OCI-LY1 (cell line): ENCODE results near the gene ZNF160.

Experiments used
- H2AFZ ChIP-seq: fragments of 200-600 bp; sonication (generic), shearing (Covaris generic); 2 replicates; pipeline ENCODE4 v1.6.0; 2014; ENCODE audit warnings: antibody characterized with exemption, mild to moderate bottlenecking, low read length
- H3F3A ChIP-seq: fragments of 200-600 bp; sonication (generic), shearing (Covaris generic); 2 replicates; pipeline ENCODE4 v1.6.0; 2014; ENCODE audit warnings: mild to moderate bottlenecking, antibody characterized with exemption, low read length, moderate library complexity; ENCODE audit not compliant: insufficient read depth
- H3K27ac ChIP-seq: fragments of 200-600 bp; sonication (generic); 2 replicates; pipeline ENCODE4 v1.5.1; 2014; ENCODE audit warnings: low read length, mixed run types, mild to moderate bottlenecking, low read depth; ENCODE audit not compliant: poor library complexity, severe bottlenecking
- H3K27me3 ChIP-seq: fragments of 200-600 bp; sonication (generic); 2 replicates; pipeline ENCODE4 v1.6.0; 2014; ENCODE audit warnings: antibody characterized with exemption, mild to moderate bottlenecking, low read length, moderate library complexity; ENCODE audit not compliant: insufficient read depth
- H3K36me3 ChIP-seq: fragments of 200-600 bp; sonication (generic); 2 replicates; pipeline ENCODE4 v1.6.1; 2014; ENCODE audit warnings: mild to moderate bottlenecking, antibody characterized with exemption, low read length, moderate library complexity, mixed read lengths; ENCODE audit not compliant: insufficient read depth
- H3K4me1 ChIP-seq: fragments of 200-600 bp; sonication (generic); 2 replicates; pipeline ENCODE4 v1.5.1; 2014; ENCODE audit warnings: mild to moderate bottlenecking, low read length, moderate library complexity; ENCODE audit not compliant: insufficient read depth, severe bottlenecking
- H3K4me2 ChIP-seq: fragments of 200-600 bp; sonication (generic), shearing (Covaris generic); 2 replicates; pipeline ENCODE4 v1.6.1; 2014; ENCODE audit warnings: low read length
- H3K4me3 ChIP-seq: fragments of 200-600 bp; sonication (generic); 2 replicates; pipeline ENCODE4 v1.5.1; 2014; ENCODE audit warnings: low read length, low read depth, mild to moderate bottlenecking, mixed read lengths; ENCODE audit not compliant: poor library complexity, severe bottlenecking
- H3K79me2 ChIP-seq: fragments of 200-600 bp; shearing (Covaris generic); 2 replicates; pipeline ENCODE4 v1.6.1; 2016; ENCODE audit warnings: mixed run types, low read length, mixed read lengths; ENCODE audit not compliant: insufficient read depth
- H3K9ac ChIP-seq: fragments of 200-600 bp; sonication (generic), shearing (Covaris generic); 2 replicates; pipeline ENCODE4 v1.6.1; 2014; ENCODE audit warnings: mild to moderate bottlenecking, low read length, mixed read lengths
- H3K9me2 ChIP-seq: fragments of 200-600 bp; sonication (generic), shearing (Covaris generic); 2 replicates; pipeline ENCODE4 v1.6.1; 2014; ENCODE audit warnings: low read depth, mild to moderate bottlenecking, low read length, mixed read lengths
- H3K9me3 ChIP-seq: fragments of 200-600 bp; shearing (Covaris generic); 2 replicates; pipeline ENCODE4 v1.6.1; 2014; ENCODE audit warnings: low read length, mixed read lengths
- H4K20me1 ChIP-seq: fragments of 200-600 bp; sonication (generic), shearing (Covaris generic); 2 replicates; pipeline ENCODE4 v1.6.0; 2016; ENCODE audit warnings: mild to moderate bottlenecking, low read length; ENCODE audit not compliant: insufficient read depth
- EZH2 ChIP-seq: fragments of 200-600 bp; sonication (generic), shearing (Covaris generic); IDR thresholded peaks from 2 replicates; pipeline ENCODE4 v1.8.0; 2017; ENCODE audit warnings: borderline replicate concordance, mixed run types, mild to moderate bottlenecking, antibody characterized with exemption, low read length, moderate library complexity, mixed read lengths
- TF ChIP-seq, protein P1 (sequence below): fragments of 200-600 bp; sonication (generic), shearing (Covaris generic); IDR thresholded peaks from 2 replicates; pipeline ENCODE4 v1.5.1; 2017; ENCODE audit warnings: mild to moderate bottlenecking, antibody characterized with exemption, low read length, moderate library complexity, mixed read lengths

Gene ZNF160

DNA sequence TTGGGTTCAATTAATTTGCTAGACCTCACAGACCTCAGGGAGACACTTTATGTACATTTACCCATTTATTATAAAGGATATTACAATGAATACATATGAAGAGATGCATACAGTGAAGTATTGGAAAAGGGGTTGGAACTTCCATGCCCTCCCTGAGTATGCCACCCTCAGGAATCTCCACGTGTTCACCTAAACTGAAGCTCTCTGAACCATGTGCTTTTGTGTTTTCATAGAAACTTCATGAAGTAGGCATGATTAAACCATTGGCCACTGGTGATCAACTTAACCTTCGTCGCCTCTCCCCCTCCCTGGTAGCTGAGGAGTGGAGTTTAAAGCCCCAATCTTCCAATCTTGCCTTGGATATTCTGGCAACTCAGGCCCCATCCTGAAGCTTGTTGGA, 20.3 kb downstream of the ZNF160 start:
- Histone ChIP-seq H2AFZ (no peak overlapping the region), H4K20me1 (no peaks in the 10 kb centered on the region), H3K9me2 (no peaks in the 10 kb centered on the region), H3K4me3 (no peak overlapping the region), H3K9me3 (peaks cover 7% of the 10 kb centered on the region; the same call in 1 of the 2 replicates), H3K27me3 (no peaks in the 10 kb centered on the region), H3K36me3 (peaks cover 94% of the 10 kb centered on the region), H3K79me2 (no peaks in the 10 kb centered on the region), H3K4me2 (no peak overlapping the region), H3K27ac (no peak overlapping the region), H3K4me1 (no peaks in the 10 kb centered on the region), H3F3A (no peaks in the 10 kb centered on the region), H3K9ac (no peak overlapping the region)
- no peak for TF ChIP-seq EZH2
- TF ChIP-seq, protein P1, sequence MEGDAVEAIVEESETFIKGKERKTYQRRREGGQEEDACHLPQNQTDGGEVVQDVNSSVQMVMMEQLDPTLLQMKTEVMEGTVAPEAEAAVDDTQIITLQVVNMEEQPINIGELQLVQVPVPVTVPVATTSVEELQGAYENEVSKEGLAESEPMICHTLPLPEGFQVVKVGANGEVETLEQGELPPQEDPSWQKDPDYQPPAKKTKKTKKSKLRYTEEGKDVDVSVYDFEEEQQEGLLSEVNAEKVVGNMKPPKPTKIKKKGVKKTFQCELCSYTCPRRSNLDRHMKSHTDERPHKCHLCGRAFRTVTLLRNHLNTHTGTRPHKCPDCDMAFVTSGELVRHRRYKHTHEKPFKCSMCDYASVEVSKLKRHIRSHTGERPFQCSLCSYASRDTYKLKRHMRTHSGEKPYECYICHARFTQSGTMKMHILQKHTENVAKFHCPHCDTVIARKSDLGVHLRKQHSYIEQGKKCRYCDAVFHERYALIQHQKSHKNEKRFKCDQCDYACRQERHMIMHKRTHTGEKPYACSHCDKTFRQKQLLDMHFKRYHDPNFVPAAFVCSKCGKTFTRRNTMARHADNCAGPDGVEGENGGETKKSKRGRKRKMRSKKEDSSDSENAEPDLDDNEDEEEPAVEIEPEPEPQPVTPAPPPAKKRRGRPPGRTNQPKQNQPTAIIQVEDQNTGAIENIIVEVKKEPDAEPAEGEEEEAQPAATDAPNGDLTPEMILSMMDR: no peak

DNA sequence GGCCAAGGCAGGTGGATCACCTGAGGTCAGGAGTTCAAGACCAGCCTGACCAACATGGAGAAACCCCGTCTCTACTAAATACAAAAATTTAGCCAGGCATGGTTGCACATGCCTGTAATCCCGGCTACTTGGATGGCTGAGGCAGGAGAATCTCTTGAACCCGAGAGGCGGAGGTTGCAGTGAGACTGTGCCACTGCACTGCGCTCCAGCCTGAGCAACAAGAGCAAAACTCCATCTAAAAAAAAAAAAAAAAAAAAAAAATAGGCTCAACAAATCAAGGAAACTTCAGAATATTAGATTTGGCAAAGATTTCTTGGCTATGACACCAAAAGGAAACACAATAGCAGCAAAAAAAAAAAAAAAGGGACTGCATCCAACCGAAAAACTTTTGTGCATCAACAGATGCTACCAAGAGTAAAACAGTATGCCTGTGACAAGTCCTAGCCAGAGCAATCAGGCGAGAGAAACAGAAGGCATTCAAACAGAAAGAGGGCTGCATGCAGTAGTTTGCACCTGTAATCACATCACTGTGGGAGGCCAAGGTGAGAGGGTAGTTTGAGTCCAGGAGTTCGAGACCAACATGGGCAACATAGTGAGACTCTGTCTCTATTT, 23.8 kb downstream of the ZNF160 start:
- Histone ChIP-seq H3K4me1 (no peaks in the 10 kb centered on the region), H3K27ac (no peak overlapping the region), H3K4me2 (no peak overlapping the region), H4K20me1 (no peaks in the 10 kb centered on the region), H2AFZ (no peak overlapping the region), H3F3A (no peaks in the 10 kb centered on the region), H3K9ac (no peak overlapping the region), H3K4me3 (no peak overlapping the region), H3K9me3 (peaks cover 21% of the 10 kb centered on the region), H3K36me3 (peaks cover 95% of the 10 kb centered on the region), H3K27me3 (no peaks in the 10 kb centered on the region), H3K9me2 (no peaks in the 10 kb centered on the region), H3K79me2 (no peaks in the 10 kb centered on the region)
- TF ChIP-seq EZH2: no peak
- TF ChIP-seq, protein P1: no peak

DNA sequence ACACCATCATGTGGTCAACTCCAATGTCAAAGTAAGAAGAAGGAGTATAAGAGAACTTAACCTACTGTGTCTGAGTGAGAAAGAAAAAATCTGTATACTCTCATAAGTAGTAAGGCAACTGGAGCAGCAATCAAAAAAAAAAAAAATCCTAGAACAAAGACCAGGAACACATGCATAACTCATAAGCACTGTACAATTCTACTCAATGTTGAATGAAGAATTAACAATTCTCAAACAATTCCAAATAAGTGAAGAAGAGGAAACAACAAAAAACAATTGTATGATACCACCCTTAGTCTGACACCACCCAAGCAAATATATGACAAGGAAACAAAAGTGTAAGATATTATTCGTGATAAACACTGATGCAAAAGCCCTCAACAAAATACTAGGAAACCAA, 24.6 kb downstream of the ZNF160 start:
- Histone ChIP-seq H3K9me2 (no peaks in the 10 kb centered on the region), H3K4me2 (no peak overlapping the region), H4K20me1 (no peaks in the 10 kb centered on the region), H3K36me3 (peaks cover 95% of the 10 kb centered on the region), H3K9ac (no peak overlapping the region), H3K79me2 (no peaks in the 10 kb centered on the region), H3K27ac (no peak overlapping the region), H3F3A (no peaks in the 10 kb centered on the region), H3K9me3 (peaks cover 21% of the 10 kb centered on the region), H2AFZ (no peak overlapping the region), H3K4me1 (no peaks in the 10 kb centered on the region), H3K4me3 (no peak overlapping the region), H3K27me3 (no peaks in the 10 kb centered on the region)
- TF ChIP-seq, protein P1: no peak
- no peak for TF ChIP-seq EZH2
